Measurements from ENCODE around the gene G0S2. TPM values are rescaled to one million over a fixed set of nuclear protein-coding genes. Genes with fewer than 3 reads are reported as not detected.

G0S2 gene
- total and polyA plus RNA-seq, 10 of the 15 experiments (the other 5 are each of a cell fraction or from before 2014, with no cell fraction given) = 0.07 to 0.51 (median 0.23) TPM

DNA sequence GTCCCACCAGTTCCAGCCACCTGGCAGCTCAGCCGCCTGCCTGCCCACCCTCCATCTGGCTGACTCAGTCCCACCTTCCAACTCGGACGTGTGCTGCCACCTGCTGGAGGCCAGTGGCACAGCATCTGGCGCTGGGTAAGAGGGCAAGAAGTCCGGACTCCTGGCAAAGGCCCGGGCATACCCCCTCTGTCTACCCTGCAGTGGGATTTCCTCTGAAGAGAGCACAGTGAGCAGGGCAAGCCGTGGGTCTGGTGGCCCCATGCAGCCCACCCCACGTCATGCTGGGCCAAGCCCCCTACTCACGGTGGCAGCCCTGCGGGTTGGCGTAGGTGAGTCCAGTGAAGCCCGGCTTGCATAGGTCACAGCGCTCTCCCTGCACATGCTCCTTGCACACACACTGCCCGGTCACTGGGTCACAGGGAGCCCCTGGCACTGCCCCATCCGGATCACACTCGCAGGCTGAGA lies 47.4 kb upstream of the G0S2 start (continued):
- TF ChIP-seq ZBTB33 (IDR thresholded peaks at IDR 0.05) (no peak), MXI1 (IDR thresholded peaks at IDR 0.05; ENCODE audit: low read depth, low read length) (no peak; the same call in 1 of the 2 replicates), STAT3 (IDR thresholded peaks at IDR 0.05; ENCODE audit: low read depth, low read length) (no peak), RAD21 (IDR thresholded peaks at IDR 0.05; ENCODE audit: insufficient read depth, low read depth, low read length) (peak; percentile 96), YBX1 (IDR thresholded peaks at IDR 0.05) (no peak), CEBPB (IDR thresholded peaks at IDR 0.05; ENCODE audit: borderline replicate concordance in 1 of 2, low read depth in 2 of 2, low read length in 2 of 2) (no peak), CHD2 (IDR thresholded peaks at IDR 0.05; ENCODE audit: borderline replicate concordance, low read depth, low read length) (no peak), MYC (IDR thresholded peaks at IDR 0.05; ENCODE audit: insufficient read depth, insufficient read length, insufficient replicate concordance, low read length, severe bottlenecking) (no peak), TCF12 (IDR thresholded peaks at IDR 0.05; ENCODE audit: low read depth, low read length) (0 out of 2 replicates have a peak, but pooled peaks have one; percentile 30), SIX5 (IDR thresholded peaks at IDR 0.05; ENCODE audit: low read depth, low read length, severe bottlenecking) (no peak), SIN3A (IDR thresholded peaks at IDR 0.05; ENCODE audit: low read depth, low read length) (no peak), YY1 (IDR thresholded peaks at IDR 0.05; ENCODE audit: low read depth, low read length) (peak; percentile 67; the same call in 1 of the 2 replicates), ZZZ3 (IDR thresholded peaks at IDR 0.05; ENCODE audit: control insufficient read depth, insufficient read length, low read depth) (no peak), ZNF24 (IDR thresholded peaks at IDR 0.05) (no peak), JUND (IDR thresholded peaks at IDR 0.05; ENCODE audit: low read depth, low read length) (0 out of 2 replicates have a peak, but pooled peaks have one; percentile 23), MYB (IDR thresholded peaks at IDR 0.05; ENCODE audit: borderline replicate concordance, low read depth, low read length) (no peak), IKZF2 (IDR thresholded peaks at IDR 0.05) (no peak), FOS (IDR thresholded peaks at IDR 0.05; ENCODE audit: borderline replicate concordance, extremely low read depth, insufficient read length) (no peak), RAD51 (IDR thresholded peaks at IDR 0.05) (no peak), GABPA (IDR thresholded peaks at IDR 0.05; ENCODE audit: low read depth) (no peak), SMC3 (IDR thresholded peaks at IDR 0.05; ENCODE audit: borderline replicate concordance, low read length) (peak; percentile 95), TCF3 (IDR thresholded peaks at IDR 0.05; ENCODE audit: borderline replicate concordance, insufficient read depth, low read depth, low read length) (no peak), ESRRA (IDR thresholded peaks at IDR 0.05; ENCODE audit: low read length) (no peak), CREB1 (IDR thresholded peaks at IDR 0.05; ENCODE audit: low read depth) (no peak), GATAD2B (conservative IDR thresholded peaks at IDR 0.05; ENCODE audit: low read depth) (no peak), KAT2A (conservative IDR thresholded peaks at IDR 0.05; ENCODE audit: control insufficient read depth, low read depth, low read length) (no peak), POLR2AphosphoS2 (IDR thresholded peaks at IDR 0.05; ENCODE audit: low read depth, low read length) (no peak)
- TF ChIP-seq, protein P1, sequence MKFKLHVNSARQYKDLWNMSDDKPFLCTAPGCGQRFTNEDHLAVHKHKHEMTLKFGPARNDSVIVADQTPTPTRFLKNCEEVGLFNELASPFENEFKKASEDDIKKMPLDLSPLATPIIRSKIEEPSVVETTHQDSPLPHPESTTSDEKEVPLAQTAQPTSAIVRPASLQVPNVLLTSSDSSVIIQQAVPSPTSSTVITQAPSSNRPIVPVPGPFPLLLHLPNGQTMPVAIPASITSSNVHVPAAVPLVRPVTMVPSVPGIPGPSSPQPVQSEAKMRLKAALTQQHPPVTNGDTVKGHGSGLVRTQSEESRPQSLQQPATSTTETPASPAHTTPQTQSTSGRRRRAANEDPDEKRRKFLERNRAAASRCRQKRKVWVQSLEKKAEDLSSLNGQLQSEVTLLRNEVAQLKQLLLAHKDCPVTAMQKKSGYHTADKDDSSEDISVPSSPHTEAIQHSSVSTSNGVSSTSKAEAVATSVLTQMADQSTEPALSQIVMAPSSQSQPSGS (IDR thresholded peaks at IDR 0.05; ENCODE audit: low read length) = no peak

Data from GM12878 (cell line).